ENCODE data around the gene TRIM45.

TRIM45 gene

GRCh38 chr1:117094841-117095604, 26.5 kb downstream of the TRIM45 start (continued):
- no peak for TF ChIP-seq ZNF350 (tag by site-specific recombination; IDR thresholded peaks at IDR 0.05)

GRCh38 chr1:117093870-117094621, 27.5 kb downstream of the TRIM45 start:
- ChIA-PET POLR2A (interaction anchor here (1.2 to 1.7 kb wide), 2 partner anchors 34 kb away, joined by 3 to 7 read pairs; partner anchors contain the start of gene TTF2), CTCF (interaction anchor here (0.6 to 4.1 kb wide), 3 partner anchors 17 to 298 kb away, joined by 3 to 17 read pairs (median 3); no protein-coding TSS in a partner anchor)
- no peaks in the 10 kb centered on the region for H3K9me3 ChIP-seq (ENCODE audit: control insufficient read depth, insufficient read depth, low read depth, low read length)
- no peak overlapping the region for H3K4me3 ChIP-seq (ENCODE audit: low read depth, low read length)
- H3K36me3 ChIP-seq (ENCODE audit: control insufficient read depth in 2 of 2, insufficient read depth in 1 of 2, low read length in 2 of 2) = peaks cover 38 to 96% of the 10 kb centered on the region in 2 experiments
- H3K27ac ChIP-seq (ENCODE audit: extremely low read depth, low read depth, low read length) = no peak overlapping the region
- TF ChIP-seq ZNF248 (tag by site-specific recombination; IDR thresholded peaks at IDR 0.05) (no peak), PRDM10 (tag by site-specific recombination; IDR thresholded peaks at IDR 0.05) (peak; percentile 35), GLIS1 (tag by site-specific recombination; IDR thresholded peaks at IDR 0.05) (0 out of 2 replicates have a peak, but pooled peaks have one; percentile 14)
- H3K4me1 ChIP-seq (ENCODE audit: control insufficient read depth, insufficient read depth, low read length) = no peaks in the 10 kb centered on the region

GRCh38 chr1:117093091-117093534, 28.4 kb downstream of the TRIM45 start:
- no peak overlapping the region for H3K27ac ChIP-seq (ENCODE audit: extremely low read depth, low read depth, low read length)
- no peak overlapping the region for H3K4me3 ChIP-seq (ENCODE audit: low read depth, low read length)
- CTCF ChIA-PET = interaction anchor here (0.5 to 4.1 kb wide), 3 partner anchors 192 to 369 kb away, joined by 3 to 17 read pairs (median 4); no protein-coding TSS in a partner anchor
- no peaks in the 10 kb centered on the region for H3K4me1 ChIP-seq (ENCODE audit: control insufficient read depth, insufficient read depth, low read length)
- POLR2A ChIA-PET = interaction anchor here (1.7 kb wide), 1 partner anchor 33 kb away, joined by 7 read pairs; the partner anchor contains the start of gene TTF2
- no peaks in the 10 kb centered on the region for H3K9me3 ChIP-seq (ENCODE audit: control insufficient read depth, insufficient read depth, low read depth, low read length)
- H3K36me3 ChIP-seq (ENCODE audit: control insufficient read depth in 2 of 2, insufficient read depth in 1 of 2, low read length in 2 of 2) = peaks cover 43 to 93% of the 10 kb centered on the region in 2 experiments
- TF ChIP-seq ZNF266 (tag by site-specific recombination; IDR thresholded peaks at IDR 0.05; ENCODE audit: low read depth) = no peak
- TF ChIP-seq HOXA7 (CRISPR knock-in tag; IDR thresholded peaks at IDR 0.05; ENCODE audit: borderline replicate concordance) = no peak
- no peak for TF ChIP-seq ZNF513 (tag by site-specific recombination; IDR thresholded peaks at IDR 0.05)
- TF ChIP-seq ZNF837 (tag by site-specific recombination; IDR thresholded peaks at IDR 0.05) = no peak
- TF ChIP-seq GLI4 (tag by site-specific recombination; IDR thresholded peaks at IDR 0.05) = no peak
- no peak for TF ChIP-seq ZNF140 (tag by site-specific recombination; IDR thresholded peaks at IDR 0.05)
- TF ChIP-seq KLF1 (tag by site-specific recombination; IDR thresholded peaks at IDR 0.05) = no peak
- TF ChIP-seq ZFP37 (tag by site-specific recombination; IDR thresholded peaks at IDR 0.05) = no peak
- TF ChIP-seq ZNF302 (tag by site-specific recombination; IDR thresholded peaks at IDR 0.05; ENCODE audit: low read depth) = no peak
- no peak for TF ChIP-seq ZNF639 (tag by site-specific recombination; IDR thresholded peaks at IDR 0.05)
- TF ChIP-seq ZNF692 (tag by site-specific recombination; IDR thresholded peaks at IDR 0.05) = 0 out of 2 replicates have a peak, but pooled peaks have one; percentile 26
- TF ChIP-seq ZNF785 (tag by site-specific recombination; IDR thresholded peaks at IDR 0.05) = no peak
- no peak for TF ChIP-seq PRDM6 (tag by site-specific recombination; IDR thresholded peaks at IDR 0.05)
- peak; percentile 33; the same call in 1 of the 2 replicates for TF ChIP-seq ZBTB48 (tag by site-specific recombination; IDR thresholded peaks at IDR 0.05)
- peak; percentile 70 for TF ChIP-seq FEZF1 (tag by site-specific recombination; IDR thresholded peaks at IDR 0.05)
- TF ChIP-seq ZSCAN30 (tag by site-specific recombination; IDR thresholded peaks at IDR 0.05) = no peak
- peak; percentile 79 for TF ChIP-seq ZBTB17 (tag by site-specific recombination; IDR thresholded peaks at IDR 0.05)
